DMS79 treated with DMSO at 0.1 percent for 48 hours (cell line): ENCODE data around the gene BEND7.
A peak's percentile ranks its signal among the peaks of the same experiment; 100 is the strongest.
"Not testable (repeated sequence)": the region's sequence is repeated elsewhere in the genome, so short reads cannot be mapped to it uniquely, and the experiment has no call there.

Experiments
- DNase-seq: peaks from one replicate; lab custom pipeline; 2025; lab: John Stamatoyannopoulos, UW

The BEND7 gene

GRCh38 chr10:13481690-13482089 lies 47.1 kb downstream of the BEND7 start:
- DNase-seq, result no peak

GRCh38 chr10:13475124-13475523 lies 53.7 kb downstream of the BEND7 start:
- DNase-seq, result no peak

- DNase-seq, result no peak
These were observed 54.8 kb downstream of the BEND7 start for GRCh38 chr10:13473986-13474385.

GRCh38 chr10:13472359-13472758 lies 56.5 kb downstream of the BEND7 start:
- DNase-seq, result no peak

- DNase-seq, result no peak
These were observed 58.5 kb downstream of the BEND7 start for GRCh38 chr10:13470270-13470669.

- no peak for DNase-seq
These were observed 66.3 kb downstream of the BEND7 start for GRCh38 chr10:13462551-13462950.

GRCh38 chr10:13458687-13459012 lies 70.2 kb downstream of the BEND7 start:
- no peak for DNase-seq

GRCh38 chr10:13457958-13458686 lies 70.7 kb downstream of the BEND7 start:
- DNase-seq, result no peak

GRCh38 chr10:13453896-13454295 lies 74.9 kb downstream of the BEND7 start:
- no peak for DNase-seq

- no peak for DNase-seq
These were observed 78.7 kb downstream of the BEND7 start for GRCh38 chr10:13450069-13450468.

- no peak for DNase-seq
These were observed 79.5 kb downstream of the BEND7 start for GRCh38 chr10:13449296-13449695.

GRCh38 chr10:13448216-13448615 lies 80.6 kb downstream of the BEND7 start:
- DNase-seq, result no peak

GRCh38 chr10:13445656-13446400 lies 83.0 kb downstream of the BEND7 start:
- DNase-seq, result no peak

GRCh38 chr10:13441476-13441875 lies 87.3 kb downstream of the BEND7 start:
- DNase-seq, result no peak

- peak; percentile 40 for DNase-seq
These were observed 88.4 kb downstream of the BEND7 start for GRCh38 chr10:13440185-13441061.

- DNase-seq, result peak; percentile 26
These were observed 89.3 kb downstream of the BEND7 start for GRCh38 chr10:13439313-13440184.

GRCh38 chr10:13437026-13437555 lies 91.7 kb downstream of the BEND7 start:
- no peak for DNase-seq

GRCh38 chr10:13427943-13428342 lies 100.9 kb downstream of the BEND7 start:
- DNase-seq, result not testable (repeated sequence)

- no peak for DNase-seq
These were observed 103.4 kb downstream of the BEND7 start for GRCh38 chr10:13425397-13425796.

- DNase-seq, result no peak
These were observed 106.0 kb downstream of the BEND7 start for GRCh38 chr10:13422800-13423199.

- no peak for DNase-seq
These were observed 107.4 kb downstream of the BEND7 start for GRCh38 chr10:13421382-13421917.
